Esophagus squamous epithelium (tissue), 4 donors: ENCODE data around the gene ZNF784.

Experiments
- CTCF ChIP-seq, 6 experiments: fragments of 450-650 bp in 4 of 6; fragments of 200-600 bp in 2 of 6; sonication (generic) in 2 of 6; IDR thresholded peaks; one replicate each; pipeline ENCODE4 v1.5.1; 2016 to 2019; ENCODE audit warnings: antibody characterized with exemption in 6 of 6, mild to moderate bottlenecking in 4 of 6, moderate library complexity in 4 of 6
- POLR2A ChIP-seq, 4 donors: fragments of 450-650 bp; IDR thresholded peaks; one replicate each; pipeline ENCODE4 v1.6.1; 2017; ENCODE audit warnings: antibody characterized with exemption in 4 of 4, mild to moderate bottlenecking in 4 of 4, moderate library complexity in 3 of 4

- TF ChIP-seq CTCF (IDR thresholded peaks at IDR 0.05) (peak in 1 of 6 experiments; percentile 5), POLR2A (IDR thresholded peaks at IDR 0.05) (no peak)
Observed at GRCh38 chr19:55580628-55581144, 43.7 kb downstream of the ZNF784 start, which contains the start of gene ZNF579.
